DND-41 (cell line): Measurements from ENCODE around the gene ASPG.

Source experiments
- ATAC-seq: fragments of 200-7000 bp; cut with Tn5 transposase; 3 replicates; pipeline ENCODE4 v1.9.1; 2021; ENCODE audit warnings: low read depth; ENCODE audit not compliant: insufficient read depth
- DNase-seq: peaks from one replicate; pipeline ENCODE4 v3.0.0-alpha.2; 2020
- H2AFZ ChIP-seq: 2 replicates; pipeline ENCODE4 v1.6.0; 2012; ENCODE audit warnings: low read depth, low read length
- H3K27ac ChIP-seq: 2 replicates; pipeline ENCODE4 v1.5.1; 2012; ENCODE audit warnings: low read length, inconsistent platforms
- H3K27me3 ChIP-seq: fragments of 200-600 bp; sonication (generic); 2 replicates; pipeline ENCODE4 v1.6.0; 2012; ENCODE audit warnings: low read length, mild to moderate bottlenecking, inconsistent platforms; ENCODE audit not compliant: insufficient read depth, poor library complexity
- H3K36me3 ChIP-seq: 2 replicates; pipeline ENCODE4 v1.5.1; 2012; ENCODE audit warnings: low read length, inconsistent platforms; ENCODE audit not compliant: insufficient read depth
- H3K4me1 ChIP-seq: 2 replicates; pipeline ENCODE4 v1.5.1; 2012; ENCODE audit warnings: mild to moderate bottlenecking, low read length; ENCODE audit not compliant: insufficient read depth
- H3K4me2 ChIP-seq: 2 replicates; pipeline ENCODE4 v1.6.0; 2012; ENCODE audit warnings: mild to moderate bottlenecking, moderate library complexity, low read length, inconsistent platforms; ENCODE audit not compliant: insufficient read depth
- H3K4me3 ChIP-seq, 2 experiments: fragments of 200-600 bp in 1 of 2; shearing (Covaris generic) in 1 of 2; 2 replicates each; pipeline ENCODE4 v1.5.1; 2012 to 2016; ENCODE audit warnings: inconsistent platforms in 2 of 2, low read length in 2 of 2, mild to moderate bottlenecking in 2 of 2, low read depth in 1 of 2, moderate library complexity in 1 of 2
- H3K79me2 ChIP-seq: 2 replicates; pipeline ENCODE4 v1.6.0; 2012; ENCODE audit warnings: low read length, inconsistent platforms; ENCODE audit not compliant: insufficient read depth
- H3K9ac ChIP-seq: 2 replicates; pipeline ENCODE4 v1.6.0; 2012; ENCODE audit warnings: low read depth, mild to moderate bottlenecking, inconsistent platforms, low read length, moderate library complexity
- H3K9me3 ChIP-seq: 2 replicates; pipeline ENCODE4 v1.5.1; 2012; ENCODE audit warnings: low read length, moderate library complexity, mild to moderate bottlenecking, inconsistent platforms; ENCODE audit not compliant: insufficient read depth, severe bottlenecking
- H4K20me1 ChIP-seq: 2 replicates; pipeline ENCODE4 v1.6.0; 2012; ENCODE audit warnings: low read length; ENCODE audit not compliant: insufficient read depth
- EZH2 ChIP-seq: IDR thresholded peaks from 3 replicates; pipeline ENCODE4 v1.6.1; 2012; ENCODE audit warnings: borderline replicate concordance, low read depth, mild to moderate bottlenecking, moderate library complexity, low read length, inconsistent platforms; ENCODE audit not compliant: severe bottlenecking
- TF ChIP-seq, protein P1 (sequence below): IDR thresholded peaks from 2 replicates; pipeline ENCODE4 v1.5.1; 2012; ENCODE audit warnings: borderline replicate concordance, low read length, moderate library complexity, mild to moderate bottlenecking; ENCODE audit not compliant: poor library complexity, severe bottlenecking; ENCODE audit errors: extremely low read depth

Gene ASPG

DNA sequence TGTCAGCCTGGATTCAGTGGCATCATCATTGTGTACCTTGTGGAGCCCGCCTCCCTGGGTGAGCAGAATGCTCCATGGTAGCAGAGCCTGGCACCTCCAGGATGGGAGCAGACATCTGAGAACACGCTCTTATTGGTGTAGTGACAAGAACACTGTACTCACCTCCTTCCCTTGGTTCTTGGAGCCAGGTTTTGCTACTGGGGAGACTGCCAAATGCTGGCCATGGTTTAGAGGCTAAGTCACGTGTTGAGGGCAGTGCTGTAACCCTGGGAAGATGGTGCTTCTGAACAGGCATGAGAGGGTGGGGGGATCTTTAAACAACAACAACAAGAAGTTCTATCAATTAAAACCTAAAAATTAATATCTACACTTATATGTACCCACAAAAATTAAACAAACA, 47.6 kb upstream of the ASPG start:
- no peak for TF ChIP-seq EZH2
- TF ChIP-seq, protein P1, sequence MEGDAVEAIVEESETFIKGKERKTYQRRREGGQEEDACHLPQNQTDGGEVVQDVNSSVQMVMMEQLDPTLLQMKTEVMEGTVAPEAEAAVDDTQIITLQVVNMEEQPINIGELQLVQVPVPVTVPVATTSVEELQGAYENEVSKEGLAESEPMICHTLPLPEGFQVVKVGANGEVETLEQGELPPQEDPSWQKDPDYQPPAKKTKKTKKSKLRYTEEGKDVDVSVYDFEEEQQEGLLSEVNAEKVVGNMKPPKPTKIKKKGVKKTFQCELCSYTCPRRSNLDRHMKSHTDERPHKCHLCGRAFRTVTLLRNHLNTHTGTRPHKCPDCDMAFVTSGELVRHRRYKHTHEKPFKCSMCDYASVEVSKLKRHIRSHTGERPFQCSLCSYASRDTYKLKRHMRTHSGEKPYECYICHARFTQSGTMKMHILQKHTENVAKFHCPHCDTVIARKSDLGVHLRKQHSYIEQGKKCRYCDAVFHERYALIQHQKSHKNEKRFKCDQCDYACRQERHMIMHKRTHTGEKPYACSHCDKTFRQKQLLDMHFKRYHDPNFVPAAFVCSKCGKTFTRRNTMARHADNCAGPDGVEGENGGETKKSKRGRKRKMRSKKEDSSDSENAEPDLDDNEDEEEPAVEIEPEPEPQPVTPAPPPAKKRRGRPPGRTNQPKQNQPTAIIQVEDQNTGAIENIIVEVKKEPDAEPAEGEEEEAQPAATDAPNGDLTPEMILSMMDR = no peak
- Histone ChIP-seq H2AFZ (no peak overlapping the region), H3K4me3 (no peak overlapping the region), H3K79me2 (no peaks in the 10 kb centered on the region), H3K4me2 (no peak overlapping the region), H3K9ac (no peak overlapping the region), H3K4me1 (no peaks in the 10 kb centered on the region), H3K36me3 (no peaks in the 10 kb centered on the region), H3K27me3 (peaks cover 34% of the 10 kb centered on the region), H4K20me1 (no peaks in the 10 kb centered on the region), H3K27ac (no peak overlapping the region), H3K9me3 (no peaks in the 10 kb centered on the region)
- no peak for ATAC-seq
- DNase-seq = no peak

DNA sequence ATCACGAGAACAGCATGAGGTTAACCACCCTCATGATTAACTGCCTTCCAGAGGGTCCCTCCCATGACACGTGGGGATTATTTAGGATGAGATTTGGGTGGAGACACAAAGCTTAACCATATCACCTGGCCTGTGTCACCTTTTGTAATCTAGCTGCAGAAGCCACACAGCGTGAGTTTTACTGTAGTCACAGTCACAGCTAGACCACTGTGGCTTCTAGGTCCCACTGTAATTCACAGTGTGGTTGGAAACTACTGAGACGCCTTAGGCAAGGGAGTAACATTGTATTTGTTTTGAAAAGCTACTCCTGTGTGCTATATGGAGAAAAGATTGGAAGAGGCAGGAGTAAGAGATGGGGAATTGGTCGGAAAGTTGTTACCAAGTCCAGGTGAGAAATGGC, 46.3 kb upstream of the ASPG start:
- Histone ChIP-seq H3K4me2 (no peak overlapping the region), H3K79me2 (no peaks in the 10 kb centered on the region), H3K4me1 (no peaks in the 10 kb centered on the region), H3K36me3 (no peaks in the 10 kb centered on the region), H3K9me3 (no peaks in the 10 kb centered on the region), H3K27me3 (peaks cover 29% of the 10 kb centered on the region), H3K27ac (no peak overlapping the region), H2AFZ (no peak overlapping the region), H3K9ac (no peak overlapping the region), H3K4me3 (no peak overlapping the region), H4K20me1 (no peaks in the 10 kb centered on the region)
- no peak for DNase-seq
- TF ChIP-seq, protein P1 = no peak
- TF ChIP-seq EZH2 = no peak
- no peak for ATAC-seq

GRCh38 chr14:104040539-104040938, 45.0 kb upstream of the ASPG start:
- no peak for TF ChIP-seq EZH2
- TF ChIP-seq, protein P1 = no peak
- ATAC-seq = no peak
- no peak for DNase-seq
- Histone ChIP-seq H3K79me2 (no peaks in the 10 kb centered on the region), H3K27me3 (peaks cover 27% of the 10 kb centered on the region), H3K4me2 (no peak overlapping the region), H3K4me3 (no peak overlapping the region), H3K9me3 (no peaks in the 10 kb centered on the region), H3K4me1 (no peaks in the 10 kb centered on the region), H4K20me1 (no peaks in the 10 kb centered on the region), H2AFZ (no peak overlapping the region), H3K9ac (no peak overlapping the region), H3K27ac (no peak overlapping the region), H3K36me3 (no peaks in the 10 kb centered on the region)
